ENCODE measurements around the gene MPRIP.

Gene MPRIP

GRCh38 chr17:17051380-17051779 lies 9.1 kb downstream of the MPRIP start:
- Histone ChIP-seq H3K9me3 (ENCODE audit: control insufficient read depth, low read depth, low read length) (no peaks in the 10 kb centered on the region), H3K9ac (ENCODE audit: low read length) (no peak overlapping the region), H3K4me3 (ENCODE audit: low read length) (no peak overlapping the region), H3K27me3 (ENCODE audit: control insufficient read depth, insufficient read depth, low read length) (no peaks in the 10 kb centered on the region), H3K27ac (ENCODE audit: low read length) (no peak overlapping the region), H3K4me1 (ENCODE audit: control insufficient read depth, low read depth, low read length) (peaks cover 4% of the 10 kb centered on the region), H3K36me3 (ENCODE audit: control insufficient read depth, low read depth, low read length) (no peaks in the 10 kb centered on the region)

GRCh38 chr17:17051791-17052461 lies 9.7 kb downstream of the MPRIP start:
- no peak overlapping the region for H3K4me3 ChIP-seq (ENCODE audit: low read length)
- no peaks in the 10 kb centered on the region for H3K9me3 ChIP-seq (ENCODE audit: control insufficient read depth, low read depth, low read length)
- H3K36me3 ChIP-seq (ENCODE audit: control insufficient read depth, low read depth, low read length) = no peaks in the 10 kb centered on the region
- no peak overlapping the region for H3K27ac ChIP-seq (ENCODE audit: low read length)
- H3K27me3 ChIP-seq (ENCODE audit: control insufficient read depth, insufficient read depth, low read length) = no peaks in the 10 kb centered on the region
- peaks cover 4% of the 10 kb centered on the region for H3K4me1 ChIP-seq (ENCODE audit: control insufficient read depth, low read depth, low read length)
- H3K9ac ChIP-seq (ENCODE audit: low read length) = no peak overlapping the region

- Histone ChIP-seq H3K9me3 (ENCODE audit: control insufficient read depth, low read depth, low read length) (no peaks in the 10 kb centered on the region), H3K27me3 (ENCODE audit: control insufficient read depth, insufficient read depth, low read length) (no peaks in the 10 kb centered on the region), H3K4me3 (ENCODE audit: low read length) (no peak overlapping the region), H3K4me1 (ENCODE audit: control insufficient read depth, low read depth, low read length) (peaks cover 4% of the 10 kb centered on the region), H3K9ac (ENCODE audit: low read length) (no peak overlapping the region), H3K36me3 (ENCODE audit: control insufficient read depth, low read depth, low read length) (no peaks in the 10 kb centered on the region), H3K27ac (ENCODE audit: low read length) (no peak overlapping the region)
These were observed 10.4 kb downstream of the MPRIP start for GRCh38 chr17:17052462-17053221.

GRCh38 chr17:17053446-17054379 lies 11.5 kb downstream of the MPRIP start:
- H3K4me1 ChIP-seq (ENCODE audit: control insufficient read depth, low read depth, low read length) = peaks cover 4% of the 10 kb centered on the region
- H3K4me3 ChIP-seq (ENCODE audit: low read length) = no peak overlapping the region
- no peaks in the 10 kb centered on the region for H3K9me3 ChIP-seq (ENCODE audit: control insufficient read depth, low read depth, low read length)
- no peaks in the 10 kb centered on the region for H3K27me3 ChIP-seq (ENCODE audit: control insufficient read depth, insufficient read depth, low read length)
- H3K27ac ChIP-seq (ENCODE audit: low read length) = no peak overlapping the region
- no peak overlapping the region for H3K9ac ChIP-seq (ENCODE audit: low read length)
- H3K36me3 ChIP-seq (ENCODE audit: control insufficient read depth, low read depth, low read length) = no peaks in the 10 kb centered on the region

- H3K27ac ChIP-seq (ENCODE audit: low read length) = no peak overlapping the region
- peaks cover 4% of the 10 kb centered on the region for H3K4me1 ChIP-seq (ENCODE audit: control insufficient read depth, low read depth, low read length)
These were observed 12.4 kb downstream of the MPRIP start for GRCh38 chr17:17054636-17055035.

GRCh38 chr17:17055286-17056155 lies 13.3 kb downstream of the MPRIP start:
- Histone ChIP-seq H3K27ac (ENCODE audit: low read length) (no peak overlapping the region), H3K9ac (ENCODE audit: low read length) (no peak overlapping the region), H3K27me3 (ENCODE audit: control insufficient read depth, insufficient read depth, low read length) (no peaks in the 10 kb centered on the region), H3K4me1 (ENCODE audit: control insufficient read depth, low read depth, low read length) (peaks cover 4% of the 10 kb centered on the region), H3K9me3 (ENCODE audit: control insufficient read depth, low read depth, low read length) (no peaks in the 10 kb centered on the region), H3K4me3 (ENCODE audit: low read length) (no peak overlapping the region), H3K36me3 (ENCODE audit: control insufficient read depth, low read depth, low read length) (no peaks in the 10 kb centered on the region)

More at GRCh38 chr17:17054636-17055035, 12.4 kb downstream of the MPRIP start:
- no peaks in the 10 kb centered on the region for H3K36me3 ChIP-seq (ENCODE audit: control insufficient read depth, low read depth, low read length)
- no peaks in the 10 kb centered on the region for H3K9me3 ChIP-seq (ENCODE audit: control insufficient read depth, low read depth, low read length)
- H3K4me3 ChIP-seq (ENCODE audit: low read length) = no peak overlapping the region
- H3K9ac ChIP-seq (ENCODE audit: low read length) = no peak overlapping the region
- no peaks in the 10 kb centered on the region for H3K27me3 ChIP-seq (ENCODE audit: control insufficient read depth, insufficient read depth, low read length)

- H3K4me3 ChIP-seq (ENCODE audit: low read length) = no peak overlapping the region
- H3K4me1 ChIP-seq (ENCODE audit: control insufficient read depth, low read depth, low read length) = peaks cover 4% of the 10 kb centered on the region
- H3K9ac ChIP-seq (ENCODE audit: low read length) = no peak overlapping the region
- H3K36me3 ChIP-seq (ENCODE audit: control insufficient read depth, low read depth, low read length) = no peaks in the 10 kb centered on the region
- no peaks in the 10 kb centered on the region for H3K9me3 ChIP-seq (ENCODE audit: control insufficient read depth, low read depth, low read length)
- H3K27ac ChIP-seq (ENCODE audit: low read length) = no peak overlapping the region
- H3K27me3 ChIP-seq (ENCODE audit: control insufficient read depth, insufficient read depth, low read length) = no peaks in the 10 kb centered on the region
These were observed 13.9 kb downstream of the MPRIP start for GRCh38 chr17:17056156-17056539.

- H3K9me3 ChIP-seq (ENCODE audit: control insufficient read depth, low read depth, low read length) = no peaks in the 10 kb centered on the region
- no peak overlapping the region for H3K27ac ChIP-seq (ENCODE audit: low read length)
- no peak overlapping the region for H3K4me3 ChIP-seq (ENCODE audit: low read length)
- H3K36me3 ChIP-seq (ENCODE audit: control insufficient read depth, low read depth, low read length) = no peaks in the 10 kb centered on the region
- H3K9ac ChIP-seq (ENCODE audit: low read length) = no peak overlapping the region
- no peaks in the 10 kb centered on the region for H3K27me3 ChIP-seq (ENCODE audit: control insufficient read depth, insufficient read depth, low read length)
- peaks cover 4% of the 10 kb centered on the region for H3K4me1 ChIP-seq (ENCODE audit: control insufficient read depth, low read depth, low read length)
These were observed 14.8 kb downstream of the MPRIP start for GRCh38 chr17:17057057-17057551.

GRCh38 chr17:17058304-17058703 lies 16.0 kb downstream of the MPRIP start:
- H3K27me3 ChIP-seq (ENCODE audit: control insufficient read depth, insufficient read depth, low read length) = no peaks in the 10 kb centered on the region
- H3K4me1 ChIP-seq (ENCODE audit: control insufficient read depth, low read depth, low read length) = peaks cover 4% of the 10 kb centered on the region
- no peak overlapping the region for H3K27ac ChIP-seq (ENCODE audit: low read length)
- H3K4me3 ChIP-seq (ENCODE audit: low read length) = no peak overlapping the region
- H3K36me3 ChIP-seq (ENCODE audit: control insufficient read depth, low read depth, low read length) = no peaks in the 10 kb centered on the region
- H3K9me3 ChIP-seq (ENCODE audit: control insufficient read depth, low read depth, low read length) = no peaks in the 10 kb centered on the region
- H3K9ac ChIP-seq (ENCODE audit: low read length) = no peak overlapping the region

GRCh38 chr17:17059301-17059890 lies 17.1 kb downstream of the MPRIP start:
- H3K4me1 ChIP-seq (ENCODE audit: control insufficient read depth, low read depth, low read length) = peaks cover 4% of the 10 kb centered on the region
- no peak overlapping the region for H3K9ac ChIP-seq (ENCODE audit: low read length)
- no peaks in the 10 kb centered on the region for H3K36me3 ChIP-seq (ENCODE audit: control insufficient read depth, low read depth, low read length)

More at GRCh38 chr17:17059301-17059890, 17.1 kb downstream of the MPRIP start:
- Histone ChIP-seq H3K27me3 (ENCODE audit: control insufficient read depth, insufficient read depth, low read length) (no peaks in the 10 kb centered on the region), H3K4me3 (ENCODE audit: low read length) (no peak overlapping the region), H3K9me3 (ENCODE audit: control insufficient read depth, low read depth, low read length) (no peaks in the 10 kb centered on the region), H3K27ac (ENCODE audit: low read length) (no peak overlapping the region)
